GM12891 (cell line): ENCODE measurements around the gene PRMT7.

Source experiments
- POLR2A ChIP-seq: IDR thresholded peaks from 2 replicates; pipeline ENCODE4 v1.6.1; 2011; ENCODE audit warnings: low read depth, low read length, control low read depth
- POLR2AphosphoS5 ChIP-seq: IDR thresholded peaks from 2 replicates; pipeline ENCODE4 v1.6.1; 2011; ENCODE audit warnings: low read depth, low read length, control low read depth
- POU2F2 ChIP-seq: IDR thresholded peaks from 2 replicates; pipeline ENCODE4 v1.6.1; 2011; ENCODE audit warnings: low read depth, mild to moderate bottlenecking, control low read depth, low read length, moderate library complexity
- TAF1 ChIP-seq: IDR thresholded peaks from 2 replicates; pipeline ENCODE4 v1.6.1; 2011; ENCODE audit warnings: low read depth, low read length, control low read depth

- no peak for TF ChIP-seq POLR2AphosphoS5
- no peak for TF ChIP-seq POLR2A
- TF ChIP-seq TAF1: no peak
- no peak for TF ChIP-seq POU2F2
These were observed 44.0 kb downstream of the PRMT7 start for GRCh38 chr16:68354816-68355215.
